MM.1S (cell line): ENCODE measurements around the gene KRTAP9-7.
A peak's percentile ranks its signal among the peaks of the same experiment; 100 is the strongest.

ENCODE experiments used
- DNase-seq: peaks from one replicate; pipeline ENCODE4 v3.0.0-alpha.2; 2015
- H2AFZ ChIP-seq: fragments of 300-600 bp; sonication (generic); 2 replicates; pipeline ENCODE4 v1.6.0; 2016; ENCODE audit warnings: antibody characterized with exemption, low read length
- H3F3A ChIP-seq: fragments of 300-600 bp; sonication (generic); 2 replicates; pipeline ENCODE4 v1.6.1; 2016; ENCODE audit warnings: mild to moderate bottlenecking, antibody characterized with exemption, low read length, moderate library complexity, mixed read lengths; ENCODE audit not compliant: insufficient read depth
- H3K27ac ChIP-seq: fragments of 300-600 bp; sonication (generic); 2 replicates; pipeline ENCODE4 v1.5.1; 2016; ENCODE audit warnings: mild to moderate bottlenecking, low read length
- H3K27me3 ChIP-seq: fragments of 300-600 bp; sonication (generic); replicated peaks from 2 replicates; pipeline ENCODE4 v1.6.0; 2016; ENCODE audit warnings: low read length; ENCODE audit not compliant: insufficient read depth
- H3K36me3 ChIP-seq: fragments of 300-600 bp; sonication (generic); replicated peaks from 2 replicates; pipeline ENCODE4 v1.6.1; 2016; ENCODE audit warnings: mild to moderate bottlenecking, low read length, mixed read lengths; ENCODE audit not compliant: insufficient read depth
- H3K4me1 ChIP-seq: fragments of 300-600 bp; sonication (generic); 2 replicates; pipeline ENCODE4 v1.6.1; 2016; ENCODE audit warnings: low read length, mixed read lengths
- H3K4me2 ChIP-seq: fragments of 300-600 bp; sonication (generic); 2 replicates; pipeline ENCODE4 v1.6.0; 2016; ENCODE audit warnings: low read depth, low read length
- H3K4me3 ChIP-seq: fragments of 300-600 bp; sonication (generic); 2 replicates; pipeline ENCODE4 v1.5.1; 2016; ENCODE audit warnings: low read length, mixed read lengths
- H3K79me2 ChIP-seq: fragments of 300-600 bp; sonication (generic); 2 replicates; pipeline ENCODE4 v1.6.1; 2016; ENCODE audit warnings: mixed run types, low read length, mixed read lengths
- H3K9ac ChIP-seq: fragments of 300-600 bp; sonication (generic); 2 replicates; pipeline ENCODE4 v1.6.1; 2016; ENCODE audit warnings: low read length, mixed read lengths
- H3K9me2 ChIP-seq: fragments of 300-600 bp; sonication (generic); replicated peaks from 2 replicates; pipeline ENCODE4 v1.6.1; 2016; ENCODE audit warnings: mild to moderate bottlenecking, low read length, mixed read lengths; ENCODE audit not compliant: insufficient read depth
- H3K9me3 ChIP-seq: fragments of 300-600 bp; sonication (generic); replicated peaks from 2 replicates; pipeline ENCODE4 v1.6.1; 2016; ENCODE audit warnings: mild to moderate bottlenecking, low read length, mixed read lengths; ENCODE audit not compliant: insufficient read depth
- H4K20me1 ChIP-seq: fragments of 300-600 bp; sonication (generic); 2 replicates; pipeline ENCODE4 v1.6.1; 2016; ENCODE audit warnings: mild to moderate bottlenecking, low read length, moderate library complexity, mixed read lengths; ENCODE audit not compliant: insufficient read depth
- CTCF ChIP-seq: fragments of 300-600 bp; sonication (generic); IDR thresholded peaks from 2 replicates; pipeline ENCODE4 v1.5.1; 2016; ENCODE audit warnings: antibody characterized with exemption, low read length, mixed read lengths
- EZH2 ChIP-seq: fragments of 300-600 bp; sonication (generic); optimal IDR thresholded peaks from 2 replicates; pipeline ENCODE3; 2017; ENCODE audit warnings: low read depth, mild to moderate bottlenecking, antibody characterized with exemption, low read length, mixed read lengths
- EZH2phosphoT487 ChIP-seq: fragments of 300-600 bp; sonication (generic); IDR thresholded peaks from 2 replicates; pipeline ENCODE4 v1.6.1; 2018; ENCODE audit warnings: antibody characterized with exemption, low read length

Gene KRTAP9-7

GRCh38 chr17:41315814-41316445 is 40.4 kb downstream of the KRTAP9-7 start:
- H3K9me3 ChIP-seq = no peaks in the 10 kb centered on the region
- no peaks in the 10 kb centered on the region for H3K4me1 ChIP-seq
- no peak overlapping the region for H3K4me2 ChIP-seq
- H3K4me3 ChIP-seq = no peak overlapping the region
- no peaks in the 10 kb centered on the region for H4K20me1 ChIP-seq
- H3K79me2 ChIP-seq = no peaks in the 10 kb centered on the region
- H3K9me2 ChIP-seq = no peaks in the 10 kb centered on the region
- no peak overlapping the region for H3K27ac ChIP-seq
- no peaks in the 10 kb centered on the region for H3F3A ChIP-seq
- TF ChIP-seq CTCF = no peak
- no peak for TF ChIP-seq EZH2phosphoT487
- no peak for TF ChIP-seq EZH2
- H2AFZ ChIP-seq = no peak overlapping the region
- H3K9ac ChIP-seq = no peak overlapping the region
- H3K36me3 ChIP-seq = no peaks in the 10 kb centered on the region
- H3K27me3 ChIP-seq = no peaks in the 10 kb centered on the region
- DNase-seq = no peak

- no peaks in the 10 kb centered on the region for H3K27me3 ChIP-seq
- no peaks in the 10 kb centered on the region for H4K20me1 ChIP-seq
- H3K36me3 ChIP-seq = no peaks in the 10 kb centered on the region
- H3K79me2 ChIP-seq = no peaks in the 10 kb centered on the region
- H3K4me1 ChIP-seq = no peaks in the 10 kb centered on the region
- H2AFZ ChIP-seq = no peak overlapping the region
- no peak overlapping the region for H3K27ac ChIP-seq
- H3K9me2 ChIP-seq = no peaks in the 10 kb centered on the region
- no peak overlapping the region for H3K4me3 ChIP-seq
- DNase-seq = no peak
- no peak overlapping the region for H3K9ac ChIP-seq
- H3F3A ChIP-seq = no peaks in the 10 kb centered on the region
- H3K9me3 ChIP-seq = no peaks in the 10 kb centered on the region
- TF ChIP-seq EZH2phosphoT487 (no peak), CTCF (no peak), EZH2 (no peak)
- H3K4me2 ChIP-seq = no peak overlapping the region
Observed at GRCh38 chr17:41318231-41318630, 42.7 kb downstream of the KRTAP9-7 start.

- H3K79me2 ChIP-seq = no peaks in the 10 kb centered on the region
- no peak for TF ChIP-seq EZH2phosphoT487
- no peak for TF ChIP-seq EZH2
- TF ChIP-seq CTCF = peak; percentile 71
- peak; percentile 58 for DNase-seq
Observed at GRCh38 chr17:41322094-41322902, 46.8 kb downstream of the KRTAP9-7 start.

More at GRCh38 chr17:41322094-41322902, 46.8 kb downstream of the KRTAP9-7 start:
- Histone ChIP-seq H3K9me2 (no peaks in the 10 kb centered on the region), H3K4me1 (no peaks in the 10 kb centered on the region), H4K20me1 (no peaks in the 10 kb centered on the region), H3K4me2 (no peak overlapping the region), H3F3A (no peaks in the 10 kb centered on the region), H3K9me3 (no peaks in the 10 kb centered on the region), H2AFZ (no peak overlapping the region), H3K4me3 (no peak overlapping the region), H3K27ac (no peak overlapping the region), H3K36me3 (no peaks in the 10 kb centered on the region), H3K27me3 (no peaks in the 10 kb centered on the region), H3K9ac (no peak overlapping the region)
